Common myeloid progenitor, CD34-positive (primary cell): ENCODE results near the gene SCD5.

Source experiments
- CTCF ChIA-PET: fragments of 350-600 bp; sonication (Branson Sonifier 250); formaldehyde crosslinking; loops from one replicate; lab custom pipeline; 2021; ENCODE audit warnings: antibody characterized with exemption; lab: Charles Lee
- POLR2A ChIA-PET: fragments of 350-600 bp; sonication (Branson Sonifier 250); formaldehyde crosslinking; loops from one replicate; lab custom pipeline; 2021; ENCODE audit warnings: antibody characterized with exemption; lab: Charles Lee
- DNase-seq, 3 donors: peaks; one replicate each; pipeline versions ENCODE4 v3.0.0 to v3.0.0-alpha.2; 2013
- H3K27ac ChIP-seq, 2 experiments: 1 replicate in 1 of 2; 2 replicates in 1 of 2; pipeline ENCODE4 v1.7.0; 2013; ENCODE audit warnings: inconsistent platforms in 2 of 2, low read length in 2 of 2, mild to moderate bottlenecking in 2 of 2, low read depth in 1 of 2, moderate library complexity in 1 of 2; ENCODE audit not compliant: severe bottlenecking in 2 of 2, insufficient read depth in 1 of 2, poor library complexity in 1 of 2
- H3K27me3 ChIP-seq, 5 experiments: replicated peaks in 2 of 5; 1 replicate in 3 of 5; 2 replicates in 2 of 5; pipeline versions ENCODE4 v1.6.1 to v1.7.0; 2013; ENCODE audit warnings: low read length in 4 of 5, mild to moderate bottlenecking in 2 of 5, moderate library complexity in 2 of 5, inconsistent platforms in 1 of 5; ENCODE audit not compliant: insufficient read depth in 5 of 5, control insufficient read depth in 4 of 5
- H3K36me3 ChIP-seq, 4 experiments: 1 replicate in 2 of 4; 2 replicates in 2 of 4; pipeline versions ENCODE4 v1.6.1 to v1.7.0; 2013; ENCODE audit warnings: low read length in 3 of 4, control low read depth in 1 of 4, mild to moderate bottlenecking in 1 of 4; ENCODE audit not compliant: control insufficient read depth in 4 of 4, insufficient read depth in 4 of 4
- H3K4me1 ChIP-seq, 4 experiments: 1 replicate in 3 of 4; 2 replicates in 1 of 4; pipeline versions ENCODE4 v1.6.1 to v1.7.1; 2013; ENCODE audit warnings: low read length in 3 of 4, mild to moderate bottlenecking in 3 of 4, control low read depth in 1 of 4, inconsistent platforms in 1 of 4, moderate library complexity in 1 of 4; ENCODE audit not compliant: control insufficient read depth in 4 of 4, insufficient read depth in 4 of 4; ENCODE audit errors: control extremely low read depth in 1 of 4
- H3K4me3 ChIP-seq, 7 experiments: 1 replicate in 4 of 7; 2 replicates in 3 of 7; pipeline versions ENCODE4 v1.5.1 to v1.7.0; 2013; ENCODE audit warnings: mild to moderate bottlenecking in 7 of 7, low read length in 6 of 7, moderate library complexity in 6 of 7, inconsistent platforms in 2 of 7, low read depth in 2 of 7, control low read depth in 1 of 7; ENCODE audit not compliant: insufficient read depth in 4 of 7, control insufficient read depth in 1 of 7; ENCODE audit errors: extremely low read depth in 1 of 7
- H3K9me3 ChIP-seq, 5 experiments: 1 replicate in 4 of 5; 2 replicates in 1 of 5; pipeline versions ENCODE4 v1.6.1 to v1.7.1; 2013; ENCODE audit warnings: low read length in 4 of 5, mild to moderate bottlenecking in 2 of 5, inconsistent platforms in 1 of 5, low read depth in 1 of 5, moderate library complexity in 1 of 5; ENCODE audit not compliant: control insufficient read depth in 4 of 5, insufficient read depth in 2 of 5; ENCODE audit errors: control extremely low read depth in 1 of 5
- WGBS: methylation state at CpG from one replicate; pipeline ENCODE4 v1.1.5; 2013; ENCODE audit not compliant: insufficient coverage; 5-methylcytosine and 5-hydroxymethylcytosine counted together

SCD5 gene

GRCh38 chr4:82644734-82645126 is 153.9 kb downstream of the SCD5 start:
- H3K4me3 ChIP-seq, result no peak overlapping the region
- WGBS, result 82% methylated on average over 4 of the region's 4 CpGs
- ChIA-PET POLR2A (no interaction called here), CTCF (no interaction called here)
- H3K9me3 ChIP-seq, result no peaks in the 10 kb centered on the region
- peaks cover 0 to under 1% (median 0%) of the 10 kb centered on the region in 4 experiments for H3K36me3 ChIP-seq
- H3K27ac ChIP-seq, result no peak overlapping the region
- peaks cover 0 to 3% (median 0%) of the 10 kb centered on the region in 5 experiments for H3K27me3 ChIP-seq
- H3K4me1 ChIP-seq, result no peaks in the 10 kb centered on the region
- no peak for DNase-seq

- 98% methylated on average over 4 of the region's 5 CpGs for WGBS
These were observed 154.4 kb downstream of the SCD5 start for GRCh38 chr4:82643994-82644733.

GRCh38 chr4:82642331-82642730 is 156.3 kb downstream of the SCD5 start:
- WGBS, result 79% methylated on average over 5 of the region's 7 CpGs
- Histone ChIP-seq H3K9me3 (no peaks in the 10 kb centered on the region), H3K4me1 (no peaks in the 10 kb centered on the region), H3K27me3 (no peaks in the 10 kb centered on the region), H3K36me3 (no peaks in the 10 kb centered on the region), H3K27ac (no peak overlapping the region), H3K4me3 (no peak overlapping the region)
- ChIA-PET POLR2A (no interaction called here), CTCF (no interaction called here)
- peak in 2 of 3 donors; percentile 15 to 26 for DNase-seq

More at GRCh38 chr4:82643994-82644733, 154.4 kb downstream of the SCD5 start:
- H3K27ac ChIP-seq, result no peak overlapping the region
- H3K9me3 ChIP-seq, result no peaks in the 10 kb centered on the region
- no peak for DNase-seq
- H3K4me1 ChIP-seq, result no peaks in the 10 kb centered on the region
- POLR2A ChIA-PET, result no interaction called here
- no peak overlapping the region for H3K4me3 ChIP-seq
- H3K27me3 ChIP-seq, result peaks cover 0 to 3% (median 0%) of the 10 kb centered on the region in 5 experiments
- no peaks in the 10 kb centered on the region for H3K36me3 ChIP-seq
- CTCF ChIA-PET, result no interaction called here

GRCh38 chr4:82640540-82640939 is 158.1 kb downstream of the SCD5 start:
- Histone ChIP-seq H3K27ac (no peak overlapping the region), H3K27me3 (no peaks in the 10 kb centered on the region), H3K4me1 (no peaks in the 10 kb centered on the region), H3K9me3 (no peaks in the 10 kb centered on the region), H3K36me3 (peaks cover 0 to 4% (median 0%) of the 10 kb centered on the region in 4 experiments), H3K4me3 (no peak overlapping the region)
- DNase-seq, result peak in 1 of 3 donors; percentile 8
- 85% methylated on average over 2 of the region's 5 CpGs for WGBS
- ChIA-PET CTCF (no interaction called here), POLR2A (no interaction called here)

- WGBS, result 92% methylated on average over 7 of the region's 8 CpGs
These were observed 158.6 kb downstream of the SCD5 start for GRCh38 chr4:82639971-82640370.

GRCh38 chr4:82638479-82638878 is 160.1 kb downstream of the SCD5 start:
- Histone ChIP-seq H3K36me3 (peaks cover 0 to 15% (median 0%) of the 10 kb centered on the region in 4 experiments), H3K4me3 (no peak overlapping the region), H3K27ac (no peak overlapping the region), H3K4me1 (no peaks in the 10 kb centered on the region), H3K27me3 (no peaks in the 10 kb centered on the region), H3K9me3 (peaks cover 0 to under 1% (median 0%) of the 10 kb centered on the region in 5 experiments)
- ChIA-PET POLR2A (no interaction called here), CTCF (interaction anchor here (1.3 kb wide), 1 partner anchor 11 kb away, joined by 3 read pairs; no protein-coding TSS in a partner anchor)
- peak; percentile 2 to 40 (median 26) for DNase-seq
- WGBS, result no CpG with 5 or more reads among the region's 2 CpGs

More at GRCh38 chr4:82639971-82640370, 158.6 kb downstream of the SCD5 start:
- no peak overlapping the region for H3K27ac ChIP-seq
- POLR2A ChIA-PET, result no interaction called here
- DNase-seq, result no peak
- CTCF ChIA-PET, result no interaction called here
- no peak overlapping the region for H3K4me3 ChIP-seq
- H3K4me1 ChIP-seq, result no peaks in the 10 kb centered on the region
- no peaks in the 10 kb centered on the region for H3K27me3 ChIP-seq
- H3K36me3 ChIP-seq, result peaks cover 0 to 4% (median 0%) of the 10 kb centered on the region in 4 experiments
- no peaks in the 10 kb centered on the region for H3K9me3 ChIP-seq

GRCh38 chr4:82630079-82630478 is 168.5 kb downstream of the SCD5 start:
- no peaks in the 10 kb centered on the region for H3K27me3 ChIP-seq
- H3K4me3 ChIP-seq, result no peak overlapping the region
- H3K27ac ChIP-seq, result no peak overlapping the region
- no CpG with 5 or more reads among the region's 1 CpG for WGBS
- H3K4me1 ChIP-seq, result no peaks in the 10 kb centered on the region
- H3K36me3 ChIP-seq, result peaks cover 0 to 11% (median 0%) of the 10 kb centered on the region in 4 experiments
- ChIA-PET CTCF (no interaction called here), POLR2A (no interaction called here)
- H3K9me3 ChIP-seq, result peaks cover 0 to 6% (median 0%) of the 10 kb centered on the region in 5 experiments
- DNase-seq, result no peak
